Neural cell (in vitro differentiated cells): ENCODE data around the gene NPHP4. TPM values are rescaled to one million over a fixed set of nuclear protein-coding genes. Genes with fewer than 3 reads are reported as not detected.

Source experiments
- H2AFZ ChIP-seq: fragments of 200-600, 300-800 bp; sonication (generic), shearing (Covaris generic); 2 replicates; pipeline ENCODE4 v1.6.0; 2014; ENCODE audit warnings: low read depth, mild to moderate bottlenecking, antibody characterized with exemption, low read length, moderate library complexity
- H3F3A ChIP-seq: fragments of 200-600 bp; shearing (Covaris generic); 2 replicates; pipeline ENCODE4 v1.6.1; 2016; ENCODE audit warnings: mild to moderate bottlenecking, moderate library complexity, mixed read lengths, antibody characterized with exemption, low read length; ENCODE audit not compliant: insufficient read depth, poor library complexity, severe bottlenecking
- H3K27ac ChIP-seq: fragments of 200-600, 300-800 bp; sonication (generic), shearing (Covaris generic); 2 replicates; pipeline ENCODE4 v1.5.1; 2014; ENCODE audit warnings: mild to moderate bottlenecking, low read length, moderate library complexity
- H3K27me3 ChIP-seq: fragments of 300-800, 200-600 bp; sonication (generic), shearing (Covaris generic); 2 replicates; pipeline ENCODE4 v1.6.0; 2014; ENCODE audit warnings: mild to moderate bottlenecking, low read depth, low read length, moderate library complexity; ENCODE audit not compliant: insufficient read depth
- H3K36me3 ChIP-seq: fragments of 300-800, 200-600 bp; sonication (generic), shearing (Covaris generic); 2 replicates; pipeline ENCODE4 v1.5.1; 2014; ENCODE audit warnings: mild to moderate bottlenecking, antibody characterized with exemption, low read length, moderate library complexity; ENCODE audit not compliant: insufficient read depth
- H3K4me2 ChIP-seq: fragments of 300-800, 200-600 bp; sonication (generic), shearing (Covaris generic); 2 replicates; pipeline ENCODE4 v1.6.0; 2014; ENCODE audit warnings: mild to moderate bottlenecking, low read length
- H3K4me3 ChIP-seq: fragments of 300-800, 200-600 bp; sonication (generic), shearing (Covaris generic); 2 replicates; pipeline ENCODE4 v1.5.1; 2014; ENCODE audit warnings: mild to moderate bottlenecking, low read length, moderate library complexity
- H3K79me2 ChIP-seq: fragments of 200-600 bp; shearing (Covaris generic); replicated peaks from 2 replicates; pipeline ENCODE4 v1.6.0; 2014; ENCODE audit warnings: mild to moderate bottlenecking, low read length, moderate library complexity; ENCODE audit not compliant: insufficient read depth
- H3K9ac ChIP-seq: fragments of 300-800, 200-600 bp; sonication (generic), shearing (Covaris generic); 2 replicates; pipeline ENCODE4 v1.6.1; 2016; ENCODE audit warnings: mild to moderate bottlenecking, low read length, mixed read lengths
- H3K9me2 ChIP-seq: fragments of 200-600 bp; shearing (Covaris generic); 2 replicates; pipeline ENCODE4 v1.6.1; 2016; ENCODE audit warnings: mild to moderate bottlenecking, low read length, mixed read lengths; ENCODE audit not compliant: insufficient read depth
- H3K9me3 ChIP-seq: fragments of 200-600, 300-800 bp; sonication (generic), shearing (Covaris generic); 2 replicates; pipeline ENCODE4 v1.6.1; 2016; ENCODE audit warnings: mild to moderate bottlenecking, mixed run types, low read length, moderate library complexity, mixed read lengths
- H4K20me1 ChIP-seq: fragments of 200-600 bp; shearing (Covaris generic); 2 replicates; pipeline ENCODE4 v1.6.1; 2016; ENCODE audit warnings: mild to moderate bottlenecking, mixed run types; ENCODE audit not compliant: insufficient read depth
- EP300 ChIP-seq: fragments of 450-650 bp; conservative IDR thresholded peaks from 2 replicates; pipeline ENCODE4 v1.6.1; 2014; ENCODE audit warnings: antibody characterized with exemption, mild to moderate bottlenecking, moderate library complexity; ENCODE audit not compliant: poor library complexity, severe bottlenecking
- EZH2 ChIP-seq: fragments of 200-600, 300-800 bp; shearing (Covaris generic), sonication (generic); IDR thresholded peaks from 2 replicates; pipeline ENCODE4 v1.6.1; 2014; ENCODE audit warnings: antibody characterized with exemption, low read length, borderline replicate concordance, mild to moderate bottlenecking; ENCODE audit not compliant: insufficient read depth, poor library complexity, severe bottlenecking
- MXI1 ChIP-seq: fragments of 450-650 bp; conservative IDR thresholded peaks from 2 replicates; pipeline ENCODE4 v1.6.1; 2014; ENCODE audit warnings: antibody characterized with exemption, mild to moderate bottlenecking; ENCODE audit not compliant: poor library complexity, severe bottlenecking
- POLR2AphosphoS5 ChIP-seq: IDR thresholded peaks from 2 replicates; pipeline ENCODE4 v1.6.1; 2012
- RAD21 ChIP-seq: fragments of 450-650 bp; conservative IDR thresholded peaks from 2 replicates; pipeline ENCODE4 v1.6.1; 2014; ENCODE audit warnings: antibody characterized with exemption, mild to moderate bottlenecking, moderate library complexity
- SMC3 ChIP-seq: fragments of 450-650 bp; conservative IDR thresholded peaks from 2 replicates; pipeline ENCODE4 v1.6.1; 2014; ENCODE audit warnings: antibody characterized with exemption, mild to moderate bottlenecking, moderate library complexity; ENCODE audit not compliant: poor library complexity
- TAF1 ChIP-seq: IDR thresholded peaks from 2 replicates; pipeline ENCODE4 v1.6.1; 2012; ENCODE audit warnings: low read depth
- polyA plus RNA-seq: library from polyadenylated mRNA; depleted of rRNA; stranded (reverse); fragments of >200 nt; gene quantifications from 2 replicates; pipeline ENCODE4 v1.2.3, GENCODE V29; 2014
- TF ChIP-seq, protein P1 (sequence below): IDR thresholded peaks from 2 replicates; pipeline ENCODE4 v1.6.1; 2012; ENCODE audit warnings: borderline replicate concordance
- TF ChIP-seq, protein P2 (sequence below): fragments of 450-650 bp; IDR thresholded peaks from 2 replicates; pipeline ENCODE4 v1.5.1; 2014; ENCODE audit warnings: antibody characterized with exemption, mild to moderate bottlenecking, moderate library complexity; ENCODE audit not compliant: poor library complexity, severe bottlenecking

NPHP4 gene
- polyA plus RNA-seq, 1 donor from 2014 or later = 17.1 TPM

DNA sequence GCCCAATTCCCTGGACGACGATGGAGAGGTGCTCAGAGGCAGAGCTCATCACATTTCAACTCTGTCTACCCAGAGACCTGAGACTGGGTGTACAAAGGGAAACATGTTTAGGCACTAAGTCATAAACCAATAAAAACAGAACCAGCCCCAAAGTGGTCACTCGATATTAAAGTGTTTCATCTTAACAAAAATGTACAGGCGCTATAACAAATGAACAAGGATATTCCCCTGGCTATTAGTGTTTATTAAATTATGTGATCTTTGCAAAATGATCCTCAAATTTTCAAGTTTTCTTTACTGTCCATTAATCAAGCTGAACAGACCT, 43.6 kb downstream of the NPHP4 start:
- no peak overlapping the region for H3K4me3 ChIP-seq
- no peak overlapping the region for H3K27ac ChIP-seq
- no peaks in the 10 kb centered on the region for H3K79me2 ChIP-seq
- no peaks in the 10 kb centered on the region for H4K20me1 ChIP-seq
- no peak overlapping the region for H3K9ac ChIP-seq
- H2AFZ ChIP-seq = no peak overlapping the region
- no peaks in the 10 kb centered on the region for H3K27me3 ChIP-seq
- H3K36me3 ChIP-seq = no peaks in the 10 kb centered on the region
- no peaks in the 10 kb centered on the region for H3K9me3 ChIP-seq
- TF ChIP-seq RAD21 = no peak
- no peak for TF ChIP-seq EZH2
- no peaks in the 10 kb centered on the region for H3K9me2 ChIP-seq
- no peaks in the 10 kb centered on the region for H3F3A ChIP-seq
- H3K4me2 ChIP-seq = no peak overlapping the region

DNA sequence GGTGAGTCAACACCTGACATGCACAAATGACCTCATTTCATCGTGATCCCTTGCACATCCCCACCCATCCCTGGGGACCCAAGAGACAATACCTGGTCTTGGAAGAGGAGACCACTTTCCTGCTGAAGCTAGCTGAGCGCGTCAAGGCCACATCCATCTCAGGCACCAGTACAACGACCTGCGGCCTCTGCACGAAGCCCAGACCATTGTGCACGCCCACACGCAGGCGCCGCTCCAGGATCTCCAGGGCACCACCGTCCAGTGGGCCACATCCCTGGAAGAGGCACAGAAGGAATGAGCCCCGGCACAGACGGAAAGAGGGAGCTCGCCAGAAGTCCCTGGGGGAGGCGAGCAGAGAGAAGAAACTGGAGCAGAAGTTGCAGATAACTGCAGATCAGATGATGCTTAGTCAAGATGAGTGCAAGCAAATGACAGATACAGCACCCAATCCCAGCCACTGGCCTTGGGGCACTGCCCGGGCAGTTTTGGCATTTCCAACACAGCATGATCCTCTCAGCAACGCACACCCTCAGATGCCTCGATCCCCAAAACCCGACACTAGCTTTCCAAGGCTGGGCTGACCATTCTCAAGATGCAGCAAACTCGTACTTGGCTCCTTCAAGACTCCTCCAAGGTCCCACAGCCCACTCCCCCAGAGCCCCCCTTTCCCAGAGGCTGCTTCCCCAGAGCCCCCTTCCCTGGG, 44.1 kb downstream of the NPHP4 start:
- Histone ChIP-seq H3K27ac (no peak overlapping the region), H2AFZ (no peak overlapping the region), H3K4me2 (no peak overlapping the region), H3K79me2 (no peaks in the 10 kb centered on the region), H3K4me3 (no peak overlapping the region), H4K20me1 (no peaks in the 10 kb centered on the region), H3F3A (no peaks in the 10 kb centered on the region), H3K27me3 (no peaks in the 10 kb centered on the region), H3K36me3 (no peaks in the 10 kb centered on the region), H3K9me2 (no peaks in the 10 kb centered on the region), H3K9me3 (no peaks in the 10 kb centered on the region), H3K9ac (no peak overlapping the region)
- TF ChIP-seq, protein P1, sequence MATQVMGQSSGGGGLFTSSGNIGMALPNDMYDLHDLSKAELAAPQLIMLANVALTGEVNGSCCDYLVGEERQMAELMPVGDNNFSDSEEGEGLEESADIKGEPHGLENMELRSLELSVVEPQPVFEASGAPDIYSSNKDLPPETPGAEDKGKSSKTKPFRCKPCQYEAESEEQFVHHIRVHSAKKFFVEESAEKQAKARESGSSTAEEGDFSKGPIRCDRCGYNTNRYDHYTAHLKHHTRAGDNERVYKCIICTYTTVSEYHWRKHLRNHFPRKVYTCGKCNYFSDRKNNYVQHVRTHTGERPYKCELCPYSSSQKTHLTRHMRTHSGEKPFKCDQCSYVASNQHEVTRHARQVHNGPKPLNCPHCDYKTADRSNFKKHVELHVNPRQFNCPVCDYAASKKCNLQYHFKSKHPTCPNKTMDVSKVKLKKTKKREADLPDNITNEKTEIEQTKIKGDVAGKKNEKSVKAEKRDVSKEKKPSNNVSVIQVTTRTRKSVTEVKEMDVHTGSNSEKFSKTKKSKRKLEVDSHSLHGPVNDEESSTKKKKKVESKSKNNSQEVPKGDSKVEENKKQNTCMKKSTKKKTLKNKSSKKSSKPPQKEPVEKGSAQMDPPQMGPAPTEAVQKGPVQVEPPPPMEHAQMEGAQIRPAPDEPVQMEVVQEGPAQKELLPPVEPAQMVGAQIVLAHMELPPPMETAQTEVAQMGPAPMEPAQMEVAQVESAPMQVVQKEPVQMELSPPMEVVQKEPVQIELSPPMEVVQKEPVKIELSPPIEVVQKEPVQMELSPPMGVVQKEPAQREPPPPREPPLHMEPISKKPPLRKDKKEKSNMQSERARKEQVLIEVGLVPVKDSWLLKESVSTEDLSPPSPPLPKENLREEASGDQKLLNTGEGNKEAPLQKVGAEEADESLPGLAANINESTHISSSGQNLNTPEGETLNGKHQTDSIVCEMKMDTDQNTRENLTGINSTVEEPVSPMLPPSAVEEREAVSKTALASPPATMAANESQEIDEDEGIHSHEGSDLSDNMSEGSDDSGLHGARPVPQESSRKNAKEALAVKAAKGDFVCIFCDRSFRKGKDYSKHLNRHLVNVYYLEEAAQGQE = no peak
- TF ChIP-seq POLR2AphosphoS5 = no peak
- no peak for TF ChIP-seq MXI1
- no peak for TF ChIP-seq SMC3
- TF ChIP-seq RAD21 = no peak
- no peak for TF ChIP-seq EP300
- TF ChIP-seq, protein P2, sequence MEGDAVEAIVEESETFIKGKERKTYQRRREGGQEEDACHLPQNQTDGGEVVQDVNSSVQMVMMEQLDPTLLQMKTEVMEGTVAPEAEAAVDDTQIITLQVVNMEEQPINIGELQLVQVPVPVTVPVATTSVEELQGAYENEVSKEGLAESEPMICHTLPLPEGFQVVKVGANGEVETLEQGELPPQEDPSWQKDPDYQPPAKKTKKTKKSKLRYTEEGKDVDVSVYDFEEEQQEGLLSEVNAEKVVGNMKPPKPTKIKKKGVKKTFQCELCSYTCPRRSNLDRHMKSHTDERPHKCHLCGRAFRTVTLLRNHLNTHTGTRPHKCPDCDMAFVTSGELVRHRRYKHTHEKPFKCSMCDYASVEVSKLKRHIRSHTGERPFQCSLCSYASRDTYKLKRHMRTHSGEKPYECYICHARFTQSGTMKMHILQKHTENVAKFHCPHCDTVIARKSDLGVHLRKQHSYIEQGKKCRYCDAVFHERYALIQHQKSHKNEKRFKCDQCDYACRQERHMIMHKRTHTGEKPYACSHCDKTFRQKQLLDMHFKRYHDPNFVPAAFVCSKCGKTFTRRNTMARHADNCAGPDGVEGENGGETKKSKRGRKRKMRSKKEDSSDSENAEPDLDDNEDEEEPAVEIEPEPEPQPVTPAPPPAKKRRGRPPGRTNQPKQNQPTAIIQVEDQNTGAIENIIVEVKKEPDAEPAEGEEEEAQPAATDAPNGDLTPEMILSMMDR = no peak
- TF ChIP-seq EZH2 = no peak
- no peak for TF ChIP-seq TAF1
